HAP-1 (cell line): ENCODE data around the gene KIF25.

Experiments used
- DNase-seq, 2 experiments: peaks; one replicate each; pipeline ENCODE4 v3.0.0-alpha.2; 2016 to 2020; ENCODE audit warnings: low spot score in 2 of 2
- H3K27me3 ChIP-seq: fragments of 250-450 bp; sonication (Bioruptor Pico); 2 replicates; pipeline ENCODE4 v1.5.1; 2020; ENCODE audit warnings: low read depth, mild to moderate bottlenecking, moderate library complexity
- H3K36me3 ChIP-seq: fragments of 250-450 bp; sonication (Bioruptor Pico); replicated peaks from 2 replicates; pipeline ENCODE4 v1.5.1; 2020; ENCODE audit warnings: mild to moderate bottlenecking
- H3K4me1 ChIP-seq: fragments of 250-450 bp; sonication (Bioruptor Pico); 2 replicates; pipeline ENCODE4 v1.5.1; 2020; ENCODE audit warnings: mild to moderate bottlenecking
- H3K4me3 ChIP-seq: fragments of 250-450 bp; sonication (Bioruptor Pico); 2 replicates; pipeline ENCODE4 v1.5.1; 2020; ENCODE audit warnings: mild to moderate bottlenecking, moderate library complexity
- H3K9me3 ChIP-seq: fragments of 250-450 bp; sonication (Bioruptor Pico); 2 replicates; pipeline ENCODE4 v1.5.1; 2020; ENCODE audit warnings: mild to moderate bottlenecking, moderate library complexity
- in situ Hi-C: fragments of 300-500 bp; cut with MboI; formaldehyde crosslinking; loops from 3 replicates; pipeline ENCODE4 v1.14.3; 2020; ENCODE audit warnings: low sequenced_read_pairs, inconsistent platforms, mixed read lengths

KIF25 gene

DNA sequence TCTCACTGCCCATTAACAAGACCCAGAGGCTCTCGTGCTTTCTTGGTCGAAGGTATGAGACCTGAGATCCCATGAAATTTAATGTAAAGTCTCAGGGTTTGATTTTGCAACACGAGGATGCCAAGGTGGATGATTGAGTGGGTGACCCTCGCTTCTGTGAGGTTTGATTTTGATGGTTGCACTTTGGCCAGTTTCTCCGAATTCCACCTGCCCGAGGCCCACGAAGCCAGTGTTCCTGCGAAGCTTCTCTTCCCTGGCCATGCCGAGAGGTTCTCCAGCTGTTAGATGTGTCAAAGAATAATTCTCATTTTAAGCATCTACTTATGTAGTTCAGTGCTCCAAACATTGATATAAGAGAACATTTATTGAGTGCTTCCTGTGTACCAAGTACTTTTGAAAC lies at the start of gene KIF25:
Gene KIF25 (plus strand): TSS at position 30 of the 400 bp plus-strand sequence. CDS start 31,915 bp downstream, outside the sequence.
- no peaks in the 10 kb centered on the region for H3K9me3 ChIP-seq
- H3K36me3 ChIP-seq, result no peaks in the 10 kb centered on the region
- no peaks in the 10 kb centered on the region for H3K4me1 ChIP-seq
- no peak for DNase-seq
- H3K4me3 ChIP-seq, result no peak within 1 kb of the TSS
- H3K27me3 ChIP-seq, result no peaks in the 10 kb centered on the region
- in situ Hi-C loops, result no loop called here

- H3K36me3 ChIP-seq, result peaks cover 67% of the 10 kb centered on the region
Measured at GRCh38 chr6:167947716-167948115, 49.8 kb upstream of the KIF25 start.

GRCh38 chr6:167948716-167949115 lies 48.8 kb upstream of the KIF25 start:
- DNase-seq, result no peak
- Histone ChIP-seq H3K4me3 (no peak overlapping the region), H3K27me3 (no peaks in the 10 kb centered on the region), H3K9me3 (no peaks in the 10 kb centered on the region), H3K36me3 (peaks cover 72% of the 10 kb centered on the region), H3K4me1 (no peaks in the 10 kb centered on the region)
- in situ Hi-C loops, result no loop called here

More at GRCh38 chr6:167947716-167948115, 49.8 kb upstream of the KIF25 start:
- no peaks in the 10 kb centered on the region for H3K4me1 ChIP-seq
- H3K27me3 ChIP-seq, result no peaks in the 10 kb centered on the region
- in situ Hi-C loops, result no loop called here
- H3K4me3 ChIP-seq, result no peak overlapping the region
- DNase-seq, result no peak
- no peaks in the 10 kb centered on the region for H3K9me3 ChIP-seq

GRCh38 chr6:167949121-167949684 lies 48.3 kb upstream of the KIF25 start:
- H3K36me3 ChIP-seq, result peaks cover 67% of the 10 kb centered on the region
- H3K9me3 ChIP-seq, result no peaks in the 10 kb centered on the region
- in situ Hi-C loops, result no loop called here
- no peak for DNase-seq
- no peak overlapping the region for H3K4me3 ChIP-seq
- H3K4me1 ChIP-seq, result no peaks in the 10 kb centered on the region
- H3K27me3 ChIP-seq, result no peaks in the 10 kb centered on the region

DNA sequence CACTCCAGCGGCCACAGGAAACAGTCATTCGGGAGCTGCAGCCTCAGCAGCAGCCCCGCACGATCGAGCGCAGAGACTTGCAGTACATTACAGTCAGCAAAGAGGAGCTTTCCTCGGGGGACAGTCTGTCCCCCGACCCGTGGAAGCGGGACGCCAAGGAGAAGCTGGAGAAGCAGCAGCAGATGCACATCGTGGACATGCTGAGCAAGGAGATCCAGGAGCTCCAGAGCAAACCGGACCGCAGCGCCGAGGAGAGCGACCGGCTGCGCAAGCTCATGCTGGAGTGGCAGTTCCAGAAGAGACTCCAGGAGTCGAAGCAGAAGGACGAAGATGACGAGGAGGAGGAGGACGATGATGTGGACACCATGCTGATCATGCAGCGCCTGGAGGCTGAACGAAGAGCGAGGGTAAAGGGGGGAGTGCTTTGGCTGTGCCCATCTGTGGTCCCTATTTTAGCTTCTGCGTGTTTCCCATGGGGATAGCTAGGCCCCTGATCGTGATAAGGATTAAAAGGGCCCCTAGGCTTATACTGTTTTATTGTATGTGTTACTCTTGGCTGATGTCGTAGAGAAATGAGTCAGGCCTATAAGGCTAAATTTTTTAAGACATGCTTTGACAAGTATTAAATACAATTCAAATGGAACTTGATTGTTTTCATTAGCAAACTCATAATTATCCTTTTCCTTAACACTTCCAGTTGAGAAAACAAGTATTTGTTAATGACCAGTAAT lies 45.5 kb upstream of the KIF25 start:
- in situ Hi-C loops, result no loop called here
- peaks cover 58% of the 10 kb centered on the region for H3K36me3 ChIP-seq
- H3K27me3 ChIP-seq, result no peaks in the 10 kb centered on the region

DNA sequence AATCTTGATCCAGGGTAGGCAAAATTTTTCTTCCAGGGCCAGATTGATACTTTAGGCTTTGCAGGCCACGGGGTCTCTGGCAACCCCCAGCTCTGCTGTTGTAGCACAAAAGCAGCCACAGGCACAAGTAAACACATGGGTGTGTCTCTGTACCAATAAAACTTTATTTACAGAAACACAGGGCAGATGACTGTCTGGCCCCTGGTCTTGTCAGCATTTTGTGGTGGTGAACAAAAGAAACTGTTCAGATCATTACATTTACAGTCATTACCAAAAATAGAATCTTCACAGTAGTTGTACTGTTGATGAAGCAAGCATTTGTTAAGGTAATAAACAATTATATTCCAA lies 45.0 kb upstream of the KIF25 start:
- H3K27me3 ChIP-seq, result no peaks in the 10 kb centered on the region
- in situ Hi-C loops, result no loop called here
- H3K4me3 ChIP-seq, result no peak overlapping the region
- H3K36me3 ChIP-seq, result peaks cover 62% of the 10 kb centered on the region
- no peaks in the 10 kb centered on the region for H3K9me3 ChIP-seq
- DNase-seq, result no peak
- H3K4me1 ChIP-seq, result no peaks in the 10 kb centered on the region

More for the DNA sequence above, 45.5 kb upstream of the KIF25 start:
- no peaks in the 10 kb centered on the region for H3K4me1 ChIP-seq
- no peak overlapping the region for H3K4me3 ChIP-seq
- H3K9me3 ChIP-seq, result no peaks in the 10 kb centered on the region
- no peak for DNase-seq

GRCh38 chr6:167953551-167953950 lies 43.9 kb upstream of the KIF25 start:
- Histone ChIP-seq H3K4me1 (no peaks in the 10 kb centered on the region), H3K9me3 (no peaks in the 10 kb centered on the region), H3K4me3 (no peak overlapping the region), H3K27me3 (no peaks in the 10 kb centered on the region), H3K36me3 (peaks cover 52% of the 10 kb centered on the region)
- in situ Hi-C loops, result no loop called here
- no peak for DNase-seq

DNA sequence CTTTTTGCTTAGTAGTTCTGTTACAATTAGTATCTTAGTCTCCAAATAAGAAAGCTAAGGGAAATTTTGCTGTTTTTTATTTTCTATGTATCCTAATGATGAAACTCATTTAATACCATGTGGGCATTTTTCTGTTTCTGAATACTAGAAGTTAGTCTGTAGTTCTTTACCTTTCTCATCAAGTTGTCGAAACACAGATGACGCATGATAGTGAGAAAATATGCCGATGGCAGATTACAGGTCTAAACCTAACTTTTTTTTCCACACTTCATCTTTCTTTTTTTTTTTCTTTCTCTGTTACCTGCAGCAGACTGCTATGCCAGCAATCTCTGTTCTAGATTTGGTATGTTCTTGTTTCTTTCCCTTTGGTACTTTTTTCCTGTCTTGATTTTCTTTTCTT lies 43.3 kb upstream of the KIF25 start:
- in situ Hi-C loops, result no loop called here
- Histone ChIP-seq H3K36me3 (peaks cover 46% of the 10 kb centered on the region), H3K4me3 (no peak overlapping the region), H3K27me3 (no peaks in the 10 kb centered on the region), H3K4me1 (no peaks in the 10 kb centered on the region), H3K9me3 (no peaks in the 10 kb centered on the region)
- DNase-seq, result no peak

- in situ Hi-C loops, result no loop called here
- no peaks in the 10 kb centered on the region for H3K9me3 ChIP-seq
- peaks cover 34% of the 10 kb centered on the region for H3K36me3 ChIP-seq
- DNase-seq, result no peak
- no peaks in the 10 kb centered on the region for H3K27me3 ChIP-seq
- H3K4me3 ChIP-seq, result no peak overlapping the region
- H3K4me1 ChIP-seq, result no peaks in the 10 kb centered on the region
Measured at GRCh38 chr6:167956491-167956890, 41.0 kb upstream of the KIF25 start.

GRCh38 chr6:167956983-167957492 lies 40.4 kb upstream of the KIF25 start:
- no peaks in the 10 kb centered on the region for H3K4me1 ChIP-seq
- in situ Hi-C loops, result no loop called here
- peaks cover 29% of the 10 kb centered on the region for H3K36me3 ChIP-seq
- no peaks in the 10 kb centered on the region for H3K27me3 ChIP-seq
- no peaks in the 10 kb centered on the region for H3K9me3 ChIP-seq
- no peak overlapping the region for H3K4me3 ChIP-seq
- no peak for DNase-seq

DNA sequence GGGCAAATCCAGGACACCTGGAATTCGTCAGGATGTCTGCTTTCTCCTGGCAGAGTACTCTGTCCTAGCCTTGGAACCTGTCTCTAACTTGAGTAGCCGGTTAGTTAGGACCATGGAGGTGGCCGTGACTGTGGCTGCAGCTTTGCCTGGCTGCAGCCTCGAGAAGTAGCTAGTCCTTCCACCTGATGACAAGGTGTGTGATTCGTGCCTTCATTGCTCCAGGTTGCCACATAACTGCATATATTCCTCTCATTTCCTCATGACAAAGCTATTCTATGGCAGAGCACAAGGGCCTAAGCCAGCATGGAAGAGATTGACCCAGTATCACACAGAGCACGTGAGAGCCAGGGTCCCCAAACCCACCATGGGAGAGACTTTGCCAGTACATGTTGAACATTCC lies 39.8 kb upstream of the KIF25 start:
- no peaks in the 10 kb centered on the region for H3K4me1 ChIP-seq
- in situ Hi-C loops, result no loop called here
- no peak for DNase-seq
- H3K36me3 ChIP-seq, result peaks cover 23% of the 10 kb centered on the region
- no peak overlapping the region for H3K4me3 ChIP-seq
- no peaks in the 10 kb centered on the region for H3K9me3 ChIP-seq
- no peaks in the 10 kb centered on the region for H3K27me3 ChIP-seq

DNA sequence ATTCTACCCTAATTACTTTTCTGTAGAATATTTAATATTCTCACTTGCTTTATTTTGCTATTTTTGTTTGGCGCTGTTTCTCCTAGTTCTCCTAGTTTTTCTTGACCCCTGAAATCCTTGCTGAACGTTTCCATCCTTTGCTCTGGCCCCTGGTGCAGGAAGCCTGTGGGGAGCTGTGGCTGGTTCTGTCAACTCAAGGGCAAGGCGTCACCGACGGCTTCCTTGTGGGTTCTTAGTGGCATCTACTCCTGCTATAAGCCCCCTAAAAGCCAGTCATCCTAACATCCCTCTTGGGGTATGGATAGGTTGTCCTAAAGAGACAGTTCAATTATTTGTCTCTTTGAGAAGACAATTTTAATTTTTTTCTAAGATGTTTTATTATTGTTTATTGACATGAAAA lies 36.9 kb upstream of the KIF25 start:
- no peak overlapping the region for H3K4me3 ChIP-seq
- peaks cover 30% of the 10 kb centered on the region for H3K36me3 ChIP-seq
- no peaks in the 10 kb centered on the region for H3K27me3 ChIP-seq
- DNase-seq, result no peak
- no peaks in the 10 kb centered on the region for H3K4me1 ChIP-seq
- no peaks in the 10 kb centered on the region for H3K9me3 ChIP-seq
- in situ Hi-C loops, result no loop called here

GRCh38 chr6:167962711-167963110 lies 34.8 kb upstream of the KIF25 start:
- Histone ChIP-seq H3K36me3 (peaks cover 27% of the 10 kb centered on the region), H3K4me1 (no peaks in the 10 kb centered on the region), H3K4me3 (no peak overlapping the region), H3K9me3 (no peaks in the 10 kb centered on the region), H3K27me3 (no peaks in the 10 kb centered on the region)
- in situ Hi-C loops, result no loop called here
- DNase-seq, result no peak

- no peak overlapping the region for H3K4me3 ChIP-seq
- no peaks in the 10 kb centered on the region for H3K9me3 ChIP-seq
- in situ Hi-C loops, result no loop called here
- H3K4me1 ChIP-seq, result no peaks in the 10 kb centered on the region
- peaks cover 33% of the 10 kb centered on the region for H3K36me3 ChIP-seq
- DNase-seq, result no peak
- no peaks in the 10 kb centered on the region for H3K27me3 ChIP-seq
Measured at GRCh38 chr6:167963589-167964057, 33.8 kb upstream of the KIF25 start.
